SU-DHL-6 (cell line): Measurements from ENCODE around the gene MED27.

Experiments used
- CTCF ChIP-seq: fragments of 200-600 bp; sonication (generic); IDR thresholded peaks from one replicate; pipeline ENCODE4 v1.5.1; 2017; ENCODE audit warnings: antibody characterized with exemption, mild to moderate bottlenecking, low read length, moderate library complexity; ENCODE audit not compliant: insufficient read depth, poor library complexity, severe bottlenecking
- EZH2phosphoT487 ChIP-seq: fragments of 200-600 bp; sonication (generic), shearing (Covaris generic); conservative IDR thresholded peaks from 2 replicates; pipeline ENCODE4 v1.6.1; 2018; ENCODE audit warnings: mild to moderate bottlenecking, antibody characterized with exemption, low read length, moderate library complexity, mixed read lengths

GRCh38 chr9:132008855-132009812 is 70.5 kb downstream of the MED27 start:
- no peak for TF ChIP-seq EZH2phosphoT487
- TF ChIP-seq CTCF = no peak
